Measurements from ENCODE around the gene PRKG1. TPM values are rescaled to one million over a fixed set of nuclear protein-coding genes. Genes with fewer than 3 reads are reported as not detected.

Gene PRKG1
- total and polyA plus RNA-seq, 2 experiments from 2014 or later: 18.2 to 21.1 TPM

DNA sequence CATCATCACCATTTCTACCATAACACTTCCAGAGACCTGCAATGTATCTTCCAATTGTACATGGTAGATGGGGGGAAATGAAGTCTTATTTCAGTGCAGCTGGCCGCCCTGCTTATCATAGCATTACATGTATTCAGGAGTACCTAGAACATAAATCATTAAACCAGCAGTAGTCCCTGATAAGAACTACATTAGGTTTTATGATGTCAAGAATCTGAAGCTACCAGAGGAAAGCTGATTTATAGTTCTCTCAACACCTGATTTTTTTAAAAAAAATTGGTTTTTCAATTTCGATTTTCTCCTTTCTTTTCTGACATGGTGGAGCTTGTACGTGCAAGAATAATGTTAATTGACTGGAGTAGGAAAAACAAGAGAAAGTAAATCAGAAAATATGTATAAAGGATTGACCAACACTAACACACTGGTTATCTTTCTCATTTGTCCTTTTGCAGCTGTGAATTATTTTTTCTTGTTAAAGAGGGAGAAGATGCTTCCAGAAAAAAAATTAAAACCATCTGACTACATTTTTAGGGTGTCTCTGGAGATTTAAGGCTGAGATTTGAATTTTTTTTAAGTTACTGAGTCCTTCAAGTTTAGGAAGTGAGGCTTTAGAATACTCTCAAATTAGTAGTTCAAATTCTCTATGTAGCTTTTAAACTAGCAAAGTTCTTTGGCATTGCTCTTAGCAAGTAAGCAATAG lies 566.0 kb downstream of the PRKG1 start:
- no peaks in the 10 kb centered on the region for H3F3A ChIP-seq (replicated peaks; ENCODE audit: low read depth)
- no peaks in the 10 kb centered on the region for H3K36me3 Mint-ChIP-seq (ENCODE audit: low read depth)
- H3K27ac Mint-ChIP-seq: no peak overlapping the region
- TF ChIP-seq, protein P1, sequence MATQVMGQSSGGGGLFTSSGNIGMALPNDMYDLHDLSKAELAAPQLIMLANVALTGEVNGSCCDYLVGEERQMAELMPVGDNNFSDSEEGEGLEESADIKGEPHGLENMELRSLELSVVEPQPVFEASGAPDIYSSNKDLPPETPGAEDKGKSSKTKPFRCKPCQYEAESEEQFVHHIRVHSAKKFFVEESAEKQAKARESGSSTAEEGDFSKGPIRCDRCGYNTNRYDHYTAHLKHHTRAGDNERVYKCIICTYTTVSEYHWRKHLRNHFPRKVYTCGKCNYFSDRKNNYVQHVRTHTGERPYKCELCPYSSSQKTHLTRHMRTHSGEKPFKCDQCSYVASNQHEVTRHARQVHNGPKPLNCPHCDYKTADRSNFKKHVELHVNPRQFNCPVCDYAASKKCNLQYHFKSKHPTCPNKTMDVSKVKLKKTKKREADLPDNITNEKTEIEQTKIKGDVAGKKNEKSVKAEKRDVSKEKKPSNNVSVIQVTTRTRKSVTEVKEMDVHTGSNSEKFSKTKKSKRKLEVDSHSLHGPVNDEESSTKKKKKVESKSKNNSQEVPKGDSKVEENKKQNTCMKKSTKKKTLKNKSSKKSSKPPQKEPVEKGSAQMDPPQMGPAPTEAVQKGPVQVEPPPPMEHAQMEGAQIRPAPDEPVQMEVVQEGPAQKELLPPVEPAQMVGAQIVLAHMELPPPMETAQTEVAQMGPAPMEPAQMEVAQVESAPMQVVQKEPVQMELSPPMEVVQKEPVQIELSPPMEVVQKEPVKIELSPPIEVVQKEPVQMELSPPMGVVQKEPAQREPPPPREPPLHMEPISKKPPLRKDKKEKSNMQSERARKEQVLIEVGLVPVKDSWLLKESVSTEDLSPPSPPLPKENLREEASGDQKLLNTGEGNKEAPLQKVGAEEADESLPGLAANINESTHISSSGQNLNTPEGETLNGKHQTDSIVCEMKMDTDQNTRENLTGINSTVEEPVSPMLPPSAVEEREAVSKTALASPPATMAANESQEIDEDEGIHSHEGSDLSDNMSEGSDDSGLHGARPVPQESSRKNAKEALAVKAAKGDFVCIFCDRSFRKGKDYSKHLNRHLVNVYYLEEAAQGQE (IDR thresholded peaks at IDR 0.05; ENCODE audit: unreplicated experiment): no peak
- TF ChIP-seq, protein P2, sequence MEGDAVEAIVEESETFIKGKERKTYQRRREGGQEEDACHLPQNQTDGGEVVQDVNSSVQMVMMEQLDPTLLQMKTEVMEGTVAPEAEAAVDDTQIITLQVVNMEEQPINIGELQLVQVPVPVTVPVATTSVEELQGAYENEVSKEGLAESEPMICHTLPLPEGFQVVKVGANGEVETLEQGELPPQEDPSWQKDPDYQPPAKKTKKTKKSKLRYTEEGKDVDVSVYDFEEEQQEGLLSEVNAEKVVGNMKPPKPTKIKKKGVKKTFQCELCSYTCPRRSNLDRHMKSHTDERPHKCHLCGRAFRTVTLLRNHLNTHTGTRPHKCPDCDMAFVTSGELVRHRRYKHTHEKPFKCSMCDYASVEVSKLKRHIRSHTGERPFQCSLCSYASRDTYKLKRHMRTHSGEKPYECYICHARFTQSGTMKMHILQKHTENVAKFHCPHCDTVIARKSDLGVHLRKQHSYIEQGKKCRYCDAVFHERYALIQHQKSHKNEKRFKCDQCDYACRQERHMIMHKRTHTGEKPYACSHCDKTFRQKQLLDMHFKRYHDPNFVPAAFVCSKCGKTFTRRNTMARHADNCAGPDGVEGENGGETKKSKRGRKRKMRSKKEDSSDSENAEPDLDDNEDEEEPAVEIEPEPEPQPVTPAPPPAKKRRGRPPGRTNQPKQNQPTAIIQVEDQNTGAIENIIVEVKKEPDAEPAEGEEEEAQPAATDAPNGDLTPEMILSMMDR (conservative IDR thresholded peaks at IDR 0.05; ENCODE audit: low read depth in 2 of 2): no peak
- no peak for TF ChIP-seq NANOG (IDR thresholded peaks at IDR 0.05; ENCODE audit: borderline replicate concordance)
- no peak for TF ChIP-seq EZH2 (IDR thresholded peaks at IDR 0.05; ENCODE audit: low read depth, unreplicated experiment)
- TF ChIP-seq CREB1 (CRISPR knock-in tag; IDR thresholded peaks at IDR 0.05; ENCODE audit: low read depth): no peak
- TF ChIP-seq, protein P3, sequence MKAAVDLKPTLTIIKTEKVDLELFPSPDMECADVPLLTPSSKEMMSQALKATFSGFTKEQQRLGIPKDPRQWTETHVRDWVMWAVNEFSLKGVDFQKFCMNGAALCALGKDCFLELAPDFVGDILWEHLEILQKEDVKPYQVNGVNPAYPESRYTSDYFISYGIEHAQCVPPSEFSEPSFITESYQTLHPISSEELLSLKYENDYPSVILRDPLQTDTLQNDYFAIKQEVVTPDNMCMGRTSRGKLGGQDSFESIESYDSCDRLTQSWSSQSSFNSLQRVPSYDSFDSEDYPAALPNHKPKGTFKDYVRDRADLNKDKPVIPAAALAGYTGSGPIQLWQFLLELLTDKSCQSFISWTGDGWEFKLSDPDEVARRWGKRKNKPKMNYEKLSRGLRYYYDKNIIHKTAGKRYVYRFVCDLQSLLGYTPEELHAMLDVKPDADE (IDR thresholded peaks at IDR 0.05): no peak
- no peak for TF ChIP-seq POLR2AphosphoS5 (IDR thresholded peaks at IDR 0.05; ENCODE audit: low read depth)
- no peak overlapping the region for H3K4me2 ChIP-seq
- DNase-seq (ENCODE audit: low spot score) (no peak), ATAC-seq (no peak)
- H3K27me3 ChIP-seq (ENCODE audit: insufficient read depth): no peaks in the 10 kb centered on the region
- H4K20me1 ChIP-seq (replicated peaks; ENCODE audit: insufficient read depth): no peaks in the 10 kb centered on the region
- no peak overlapping the region for H3K4me3 Mint-ChIP-seq
- H3K36me3 ChIP-seq (ENCODE audit: insufficient read depth): no peaks in the 10 kb centered on the region
- H3K27ac ChIP-seq (ENCODE audit: low read depth): no peak overlapping the region
- no peaks in the 10 kb centered on the region for H3K79me2 ChIP-seq (replicated peaks; ENCODE audit: insufficient read depth)
- H3K9me3 Mint-ChIP-seq: no peaks in the 10 kb centered on the region
- H3K4me1 ChIP-seq (ENCODE audit: insufficient read depth): no peaks in the 10 kb centered on the region
- H3K4me3 ChIP-seq: no peak overlapping the region
- H3K4me1 Mint-ChIP-seq: no peaks in the 10 kb centered on the region
- H3K9me2 ChIP-seq (ENCODE audit: insufficient read depth): no peaks in the 10 kb centered on the region
- H2AFZ ChIP-seq: no peak overlapping the region
- H3K27me3 Mint-ChIP-seq (ENCODE audit: insufficient read depth, low read depth, poor library complexity): no peaks in the 10 kb centered on the region

DNA sequence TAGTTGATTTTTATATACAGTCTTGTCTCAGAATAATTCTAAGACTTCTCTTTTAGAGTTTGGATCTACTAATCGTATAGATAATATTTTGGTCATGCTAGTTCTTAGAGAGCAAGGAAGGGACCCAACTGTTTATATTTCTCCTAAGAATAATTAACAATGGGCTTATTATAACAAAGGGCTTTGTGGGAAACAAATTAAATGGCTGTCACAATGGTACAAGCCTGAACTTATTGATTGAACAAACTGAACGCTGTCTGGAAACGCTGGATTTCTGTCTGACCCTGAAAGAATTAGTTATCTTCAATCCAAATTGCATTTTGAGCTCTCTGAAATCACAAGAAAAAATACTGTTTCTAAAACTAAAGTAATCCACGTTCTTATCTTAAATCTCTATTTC lies 568.3 kb downstream of the PRKG1 start:
- no peaks in the 10 kb centered on the region for H3K9me3 Mint-ChIP-seq
- H3K4me2 ChIP-seq: no peak overlapping the region
- no peak for TF ChIP-seq EZH2phosphoT487 (IDR thresholded peaks at IDR 0.05; ENCODE audit: unreplicated experiment)
- TF ChIP-seq, protein P4, sequence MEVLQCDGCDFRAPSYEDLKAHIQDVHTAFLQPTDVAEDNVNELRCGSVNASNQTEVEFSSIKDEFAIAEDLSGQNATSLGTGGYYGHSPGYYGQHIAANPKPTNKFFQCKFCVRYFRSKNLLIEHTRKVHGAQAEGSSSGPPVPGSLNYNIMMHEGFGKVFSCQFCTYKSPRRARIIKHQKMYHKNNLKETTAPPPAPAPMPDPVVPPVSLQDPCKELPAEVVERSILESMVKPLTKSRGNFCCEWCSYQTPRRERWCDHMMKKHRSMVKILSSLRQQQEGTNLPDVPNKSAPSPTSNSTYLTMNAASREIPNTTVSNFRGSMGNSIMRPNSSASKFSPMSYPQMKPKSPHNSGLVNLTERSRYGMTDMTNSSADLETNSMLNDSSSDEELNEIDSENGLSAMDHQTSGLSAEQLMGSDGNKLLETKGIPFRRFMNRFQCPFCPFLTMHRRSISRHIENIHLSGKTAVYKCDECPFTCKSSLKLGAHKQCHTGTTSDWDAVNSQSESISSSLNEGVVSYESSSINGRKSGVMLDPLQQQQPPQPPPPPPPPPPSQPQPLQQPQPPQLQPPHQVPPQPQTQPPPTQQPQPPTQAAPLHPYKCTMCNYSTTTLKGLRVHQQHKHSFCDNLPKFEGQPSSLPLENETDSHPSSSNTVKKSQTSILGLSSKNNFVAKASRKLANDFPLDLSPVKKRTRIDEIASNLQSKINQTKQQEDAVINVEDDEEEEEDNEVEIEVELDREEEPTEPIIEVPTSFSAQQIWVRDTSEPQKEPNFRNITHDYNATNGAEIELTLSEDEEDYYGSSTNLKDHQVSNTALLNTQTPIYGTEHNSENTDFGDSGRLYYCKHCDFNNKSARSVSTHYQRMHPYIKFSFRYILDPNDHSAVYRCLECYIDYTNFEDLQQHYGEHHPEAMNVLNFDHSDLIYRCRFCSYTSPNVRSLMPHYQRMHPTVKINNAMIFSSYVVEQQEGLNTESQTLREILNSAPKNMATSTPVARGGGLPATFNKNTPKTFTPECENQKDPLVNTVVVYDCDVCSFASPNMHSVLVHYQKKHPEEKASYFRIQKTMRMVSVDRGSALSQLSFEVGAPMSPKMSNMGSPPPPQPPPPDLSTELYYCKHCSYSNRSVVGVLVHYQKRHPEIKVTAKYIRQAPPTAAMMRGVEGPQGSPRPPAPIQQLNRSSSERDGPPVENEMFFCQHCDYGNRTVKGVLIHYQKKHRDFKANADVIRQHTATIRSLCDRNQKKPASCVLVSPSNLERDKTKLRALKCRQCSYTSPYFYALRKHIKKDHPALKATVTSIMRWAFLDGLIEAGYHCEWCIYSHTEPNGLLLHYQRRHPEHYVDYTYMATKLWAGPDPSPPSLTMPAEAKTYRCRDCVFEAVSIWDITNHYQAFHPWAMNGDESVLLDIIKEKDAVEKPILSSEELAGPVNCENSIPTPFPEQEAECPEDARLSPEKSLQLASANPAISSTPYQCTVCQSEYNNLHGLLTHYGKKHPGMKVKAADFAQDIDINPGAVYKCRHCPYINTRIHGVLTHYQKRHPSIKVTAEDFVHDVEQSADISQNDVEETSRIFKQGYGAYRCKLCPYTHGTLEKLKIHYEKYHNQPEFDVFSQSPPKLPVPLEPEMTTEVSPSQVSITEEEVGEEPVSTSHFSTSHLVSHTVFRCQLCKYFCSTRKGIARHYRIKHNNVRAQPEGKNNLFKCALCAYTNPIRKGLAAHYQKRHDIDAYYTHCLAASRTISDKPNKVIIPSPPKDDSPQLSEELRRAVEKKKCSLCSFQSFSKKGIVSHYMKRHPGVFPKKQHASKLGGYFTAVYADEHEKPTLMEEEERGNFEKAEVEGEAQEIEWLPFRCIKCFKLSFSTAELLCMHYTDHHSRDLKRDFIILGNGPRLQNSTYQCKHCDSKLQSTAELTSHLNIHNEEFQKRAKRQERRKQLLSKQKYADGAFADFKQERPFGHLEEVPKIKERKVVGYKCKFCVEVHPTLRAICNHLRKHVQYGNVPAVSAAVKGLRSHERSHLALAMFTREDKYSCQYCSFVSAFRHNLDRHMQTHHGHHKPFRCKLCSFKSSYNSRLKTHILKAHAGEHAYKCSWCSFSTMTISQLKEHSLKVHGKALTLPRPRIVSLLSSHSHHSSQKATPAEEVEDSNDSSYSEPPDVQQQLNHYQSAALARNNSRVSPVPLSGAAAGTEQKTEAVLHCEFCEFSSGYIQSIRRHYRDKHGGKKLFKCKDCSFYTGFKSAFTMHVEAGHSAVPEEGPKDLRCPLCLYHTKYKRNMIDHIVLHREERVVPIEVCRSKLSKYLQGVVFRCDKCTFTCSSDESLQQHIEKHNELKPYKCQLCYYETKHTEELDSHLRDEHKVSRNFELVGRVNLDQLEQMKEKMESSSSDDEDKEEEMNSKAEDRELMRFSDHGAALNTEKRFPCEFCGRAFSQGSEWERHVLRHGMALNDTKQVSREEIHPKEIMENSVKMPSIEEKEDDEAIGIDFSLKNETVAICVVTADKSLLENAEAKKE (CRISPR knock-in tag; IDR thresholded peaks at IDR 0.05): no peak

More for the DNA sequence above, 568.3 kb downstream of the PRKG1 start:
- no peaks in the 10 kb centered on the region for H3K79me2 ChIP-seq (replicated peaks; ENCODE audit: insufficient read depth)
- no peak for ATAC-seq
- H3F3A ChIP-seq (replicated peaks; ENCODE audit: low read depth): no peaks in the 10 kb centered on the region
- Mint-ChIP-seq H3K4me1 (no peaks in the 10 kb centered on the region), H3K27me3 (ENCODE audit: insufficient read depth, low read depth, poor library complexity) (no peaks in the 10 kb centered on the region), H3K4me3 (no peak overlapping the region), H3K27ac (no peak overlapping the region), H3K36me3 (ENCODE audit: low read depth) (no peaks in the 10 kb centered on the region)
- no peak overlapping the region for H3K4me3 ChIP-seq
- H2AFZ ChIP-seq: no peak overlapping the region
- H3K9me2 ChIP-seq (ENCODE audit: insufficient read depth): no peaks in the 10 kb centered on the region
- no peaks in the 10 kb centered on the region for H4K20me1 ChIP-seq (replicated peaks; ENCODE audit: insufficient read depth)
- H3K27me3 ChIP-seq (ENCODE audit: insufficient read depth): no peaks in the 10 kb centered on the region
- H3K4me1 ChIP-seq (ENCODE audit: insufficient read depth): no peaks in the 10 kb centered on the region
- H3K27ac ChIP-seq (ENCODE audit: low read depth): no peak overlapping the region
- no peaks in the 10 kb centered on the region for H3K36me3 ChIP-seq (ENCODE audit: insufficient read depth)
- DNase-seq (ENCODE audit: low spot score): no peak

Data from GM23338 (cell line).